ENCODE results near the gene CDX1.
A peak's percentile ranks its signal among the peaks of the same experiment; 100 is the strongest.

The CDX1 gene

GRCh38 chr5:150160448-150161081 is 6.0 kb upstream of the CDX1 start:
- TF ChIP-seq, protein P1, sequence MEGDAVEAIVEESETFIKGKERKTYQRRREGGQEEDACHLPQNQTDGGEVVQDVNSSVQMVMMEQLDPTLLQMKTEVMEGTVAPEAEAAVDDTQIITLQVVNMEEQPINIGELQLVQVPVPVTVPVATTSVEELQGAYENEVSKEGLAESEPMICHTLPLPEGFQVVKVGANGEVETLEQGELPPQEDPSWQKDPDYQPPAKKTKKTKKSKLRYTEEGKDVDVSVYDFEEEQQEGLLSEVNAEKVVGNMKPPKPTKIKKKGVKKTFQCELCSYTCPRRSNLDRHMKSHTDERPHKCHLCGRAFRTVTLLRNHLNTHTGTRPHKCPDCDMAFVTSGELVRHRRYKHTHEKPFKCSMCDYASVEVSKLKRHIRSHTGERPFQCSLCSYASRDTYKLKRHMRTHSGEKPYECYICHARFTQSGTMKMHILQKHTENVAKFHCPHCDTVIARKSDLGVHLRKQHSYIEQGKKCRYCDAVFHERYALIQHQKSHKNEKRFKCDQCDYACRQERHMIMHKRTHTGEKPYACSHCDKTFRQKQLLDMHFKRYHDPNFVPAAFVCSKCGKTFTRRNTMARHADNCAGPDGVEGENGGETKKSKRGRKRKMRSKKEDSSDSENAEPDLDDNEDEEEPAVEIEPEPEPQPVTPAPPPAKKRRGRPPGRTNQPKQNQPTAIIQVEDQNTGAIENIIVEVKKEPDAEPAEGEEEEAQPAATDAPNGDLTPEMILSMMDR (IDR thresholded peaks at IDR 0.05; ENCODE audit: insufficient read depth, low read length, poor library complexity, severe bottlenecking): no peak
- no peak for TF ChIP-seq EZH2phosphoT487 (conservative IDR thresholded peaks at IDR 0.05; ENCODE audit: low read length)
- no peak overlapping the region for H3K4me3 ChIP-seq (ENCODE audit: insufficient read depth, low read length, poor library complexity, severe bottlenecking)
- no peak overlapping the region for H3K4me2 ChIP-seq (ENCODE audit: low read depth, low read length, poor library complexity, severe bottlenecking)
- H3K9me2 ChIP-seq (replicated peaks; ENCODE audit: insufficient read depth, low read length): no peaks in the 10 kb centered on the region
- no peaks in the 10 kb centered on the region for H3F3A ChIP-seq (ENCODE audit: insufficient read depth)
- H3K9me3 ChIP-seq (ENCODE audit: insufficient read depth, low read length): no peaks in the 10 kb centered on the region
- H3K9ac ChIP-seq (ENCODE audit: low read length): no peak overlapping the region
- H3K79me2 ChIP-seq (ENCODE audit: insufficient read depth, low read length): no peaks in the 10 kb centered on the region
- no peaks in the 10 kb centered on the region for H3K36me3 ChIP-seq (ENCODE audit: low read length)
- H3K27me3 ChIP-seq (ENCODE audit: low read length): no peaks in the 10 kb centered on the region
- no peak overlapping the region for H2AFZ ChIP-seq (ENCODE audit: low read depth, low read length, severe bottlenecking)
- no peak overlapping the region for H3K27ac ChIP-seq (ENCODE audit: low read depth, low read length)
- H4K20me1 ChIP-seq (ENCODE audit: low read depth, low read length): no peaks in the 10 kb centered on the region

- Histone ChIP-seq H3F3A (ENCODE audit: insufficient read depth) (no peaks in the 10 kb centered on the region), H4K20me1 (ENCODE audit: low read depth, low read length) (no peaks in the 10 kb centered on the region), H2AFZ (ENCODE audit: low read depth, low read length, severe bottlenecking) (no peak overlapping the region), H3K27ac (ENCODE audit: low read depth, low read length) (no peak overlapping the region), H3K9me3 (ENCODE audit: insufficient read depth, low read length) (no peaks in the 10 kb centered on the region), H3K9me2 (replicated peaks; ENCODE audit: insufficient read depth, low read length) (no peaks in the 10 kb centered on the region), H3K79me2 (ENCODE audit: insufficient read depth, low read length) (no peaks in the 10 kb centered on the region), H3K4me2 (ENCODE audit: low read depth, low read length, poor library complexity, severe bottlenecking) (no peak overlapping the region), H3K9ac (ENCODE audit: low read length) (no peak overlapping the region), H3K4me3 (ENCODE audit: insufficient read depth, low read length, poor library complexity, severe bottlenecking) (no peak overlapping the region), H3K36me3 (ENCODE audit: low read length) (no peaks in the 10 kb centered on the region), H3K27me3 (ENCODE audit: low read length) (no peaks in the 10 kb centered on the region)
- TF ChIP-seq, protein P1 (IDR thresholded peaks at IDR 0.05; ENCODE audit: insufficient read depth, low read length, poor library complexity, severe bottlenecking): peak; percentile 96
- no peak for TF ChIP-seq EZH2phosphoT487 (conservative IDR thresholded peaks at IDR 0.05; ENCODE audit: low read length)
Observed at GRCh38 chr5:150161242-150162141, 5.1 kb upstream of the CDX1 start.

- Histone ChIP-seq H3F3A (ENCODE audit: insufficient read depth) (no peaks in the 10 kb centered on the region), H3K36me3 (ENCODE audit: low read length) (no peaks in the 10 kb centered on the region), H3K27ac (ENCODE audit: low read depth, low read length) (no peak overlapping the region), H3K4me2 (ENCODE audit: low read depth, low read length, poor library complexity, severe bottlenecking) (no peak overlapping the region), H3K27me3 (ENCODE audit: low read length) (no peaks in the 10 kb centered on the region), H3K79me2 (ENCODE audit: insufficient read depth, low read length) (no peaks in the 10 kb centered on the region), H2AFZ (ENCODE audit: low read depth, low read length, severe bottlenecking) (no peak overlapping the region), H3K9me2 (replicated peaks; ENCODE audit: insufficient read depth, low read length) (no peaks in the 10 kb centered on the region), H3K9me3 (ENCODE audit: insufficient read depth, low read length) (no peaks in the 10 kb centered on the region), H3K4me3 (ENCODE audit: insufficient read depth, low read length, poor library complexity, severe bottlenecking) (no peak overlapping the region), H4K20me1 (ENCODE audit: low read depth, low read length) (no peaks in the 10 kb centered on the region), H3K9ac (ENCODE audit: low read length) (no peak overlapping the region)
- TF ChIP-seq, protein P1 (IDR thresholded peaks at IDR 0.05; ENCODE audit: insufficient read depth, low read length, poor library complexity, severe bottlenecking): no peak
- TF ChIP-seq EZH2phosphoT487 (conservative IDR thresholded peaks at IDR 0.05; ENCODE audit: low read length): no peak
Observed at GRCh38 chr5:150162142-150162513, 4.5 kb upstream of the CDX1 start.

Data from SU-DHL-6 (cell line).